ENCODE measurements around the gene IRS2. TPM values are rescaled to one million over a fixed set of nuclear protein-coding genes. Genes with fewer than 3 reads are reported as not detected.

The IRS2 gene
- total and polyA plus RNA-seq, 8 donors = 2.8 to 9.8 (median 4.9) TPM

- no peak overlapping the region for H3K4me3 ChIP-seq
- no peaks in the 10 kb centered on the region for H3K4me1 ChIP-seq
- 65 to 73% methylated on average over 7 of the region's 7 CpGs for WGBS, 2 donors
- intact Hi-C loops (cut with DNase I) = no loop called here
- ATAC-seq (no peak), FAIRE-seq (no peak), DNase-seq (no peak)
- H3K27ac ChIP-seq = no peak overlapping the region
- H3K36me3 ChIP-seq = no peaks in the 10 kb centered on the region
- H3K9me3 ChIP-seq = no peaks in the 10 kb centered on the region
- H3K27me3 ChIP-seq = no peaks in the 10 kb centered on the region
- no peak for TF ChIP-seq CTCF (IDR thresholded peaks at IDR 0.05)
Measured at GRCh38 chr13:109741966-109742365, 44.4 kb downstream of the IRS2 start.

GRCh38 chr13:109740721-109741120, 45.7 kb downstream of the IRS2 start:
- FAIRE-seq = no peak
- DNase-seq = no peak
- no peaks in the 10 kb centered on the region for H3K27me3 ChIP-seq
- WGBS, 2 donors = 79 to 83% methylated on average over 8 to 10 of the region's 10 CpGs
- ATAC-seq = no peak
- no peaks in the 10 kb centered on the region for H3K4me1 ChIP-seq
- H3K27ac ChIP-seq = no peak overlapping the region
- H3K9me3 ChIP-seq = no peaks in the 10 kb centered on the region
- H3K4me3 ChIP-seq = no peak overlapping the region
- TF ChIP-seq CTCF (IDR thresholded peaks at IDR 0.05) = no peak
- H3K36me3 ChIP-seq = no peaks in the 10 kb centered on the region
- intact Hi-C loops (cut with DNase I) = no loop called here

GRCh38 chr13:109740121-109740520, 46.3 kb downstream of the IRS2 start:
- no peaks in the 10 kb centered on the region for H3K4me1 ChIP-seq
- FAIRE-seq (no peak), ATAC-seq (no peak), DNase-seq (no peak)
- no peak for TF ChIP-seq CTCF (IDR thresholded peaks at IDR 0.05)
- intact Hi-C loops (cut with DNase I) = no loop called here
- no peak overlapping the region for H3K4me3 ChIP-seq
- no peaks in the 10 kb centered on the region for H3K9me3 ChIP-seq
- 65 to 69% methylated on average over 9 of the region's 9 CpGs for WGBS, 2 donors
- no peaks in the 10 kb centered on the region for H3K27me3 ChIP-seq
- H3K36me3 ChIP-seq = no peaks in the 10 kb centered on the region
- H3K27ac ChIP-seq = no peak overlapping the region

- Histone ChIP-seq H3K27ac (no peak overlapping the region), H3K27me3 (no peaks in the 10 kb centered on the region), H3K9me3 (no peaks in the 10 kb centered on the region), H3K4me3 (no peak overlapping the region), H3K36me3 (no peaks in the 10 kb centered on the region), H3K4me1 (no peaks in the 10 kb centered on the region)
- intact Hi-C loops (cut with DNase I) = no loop called here
- FAIRE-seq (no peak), DNase-seq (peak in 1 of 6 donors; percentile 51), ATAC-seq (no peak)
- WGBS, 2 donors = 76 to 80% methylated on average over 14 of the region's 14 CpGs
- no peak for TF ChIP-seq CTCF (IDR thresholded peaks at IDR 0.05)
Measured at GRCh38 chr13:109738298-109738746, 48.1 kb downstream of the IRS2 start.

GRCh38 chr13:109737606-109738005, 48.8 kb downstream of the IRS2 start:
- no peak for TF ChIP-seq CTCF (IDR thresholded peaks at IDR 0.05)
- no peak overlapping the region for H3K4me3 ChIP-seq
- DNase-seq (no peak), FAIRE-seq (no peak), ATAC-seq (no peak)
- 53 to 61% methylated on average over 5 of the region's 5 CpGs for WGBS, 2 donors
- H3K4me1 ChIP-seq = no peaks in the 10 kb centered on the region
- intact Hi-C loops (cut with DNase I) = no loop called here
- H3K36me3 ChIP-seq = no peaks in the 10 kb centered on the region
- no peaks in the 10 kb centered on the region for H3K27me3 ChIP-seq
- H3K9me3 ChIP-seq = no peaks in the 10 kb centered on the region
- H3K27ac ChIP-seq = no peak overlapping the region

Data from pancreas (tissue), 10 donors.